ENCODE results near the gene ARHGAP44.

ARHGAP44 gene

DNA sequence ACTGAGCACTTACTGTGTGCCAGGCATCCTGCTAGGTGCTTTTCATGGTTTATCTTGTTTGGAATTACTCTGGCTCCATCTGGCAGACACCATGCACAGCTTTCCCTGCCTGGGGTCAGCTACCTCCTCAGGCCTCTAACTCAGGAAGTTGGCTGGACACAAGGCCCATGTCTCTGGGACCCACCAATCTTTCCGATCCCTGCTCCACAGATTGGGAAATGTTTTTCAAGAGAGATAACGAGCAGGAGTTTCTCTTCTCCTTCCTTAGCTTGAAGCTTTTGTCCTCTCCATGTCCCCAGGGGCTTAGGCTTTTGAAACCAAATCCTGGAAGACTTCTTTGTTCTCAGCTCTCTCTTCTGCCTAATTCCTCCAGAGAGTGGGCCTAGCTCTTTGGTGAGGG, 240.0 kb downstream of the ARHGAP44 start:
- no peak for DNase-seq

GRCh38 chr17:13030056-13030455, 240.8 kb downstream of the ARHGAP44 start:
- DNase-seq, result no peak

DNA sequence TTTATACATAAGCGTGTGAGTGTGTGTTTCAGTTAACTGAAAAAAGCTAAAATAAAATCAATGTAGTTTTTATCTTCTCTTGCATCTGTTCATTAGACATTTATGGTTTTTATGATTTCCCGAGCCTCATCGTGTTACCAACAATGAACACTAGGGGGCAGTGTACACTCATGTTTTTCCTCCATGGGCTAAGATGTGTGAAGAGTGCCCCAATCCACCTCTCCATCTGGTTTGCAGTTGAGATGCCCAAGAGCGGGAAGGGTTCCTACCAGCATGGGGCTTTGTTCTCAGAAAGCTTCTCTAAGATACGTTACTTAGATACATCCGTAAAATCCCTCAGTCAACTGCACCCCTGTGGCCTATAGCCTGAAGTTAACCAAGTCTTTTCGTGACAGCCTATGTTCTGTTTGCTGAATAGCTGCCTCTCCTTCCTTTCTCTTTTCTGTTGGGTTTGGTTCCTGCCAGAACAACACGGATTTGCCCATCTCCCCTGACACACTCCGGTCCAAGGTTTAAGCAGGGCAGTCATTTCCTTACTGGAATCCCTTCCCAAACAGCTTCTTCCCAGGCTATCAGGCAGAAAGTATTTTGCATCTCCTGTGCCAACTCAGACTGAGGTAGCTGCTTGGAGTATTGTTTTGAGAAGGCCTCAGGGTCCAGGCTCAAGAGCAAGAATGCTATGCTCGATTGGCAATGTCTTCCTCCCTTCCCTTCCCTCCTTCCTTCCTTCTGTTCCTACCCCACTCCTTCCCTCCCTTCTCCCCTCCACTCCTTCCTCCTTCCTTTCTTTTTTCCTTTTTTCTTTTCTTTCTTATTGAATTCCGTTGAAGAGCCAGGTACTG, 241.4 kb downstream of the ARHGAP44 start:
- DNase-seq, result peak in 1 of 2 experiments; percentile 27

- peak; percentile 15 to 27 for DNase-seq
These were observed 242.5 kb downstream of the ARHGAP44 start for GRCh38 chr17:13031718-13032350.

DNA sequence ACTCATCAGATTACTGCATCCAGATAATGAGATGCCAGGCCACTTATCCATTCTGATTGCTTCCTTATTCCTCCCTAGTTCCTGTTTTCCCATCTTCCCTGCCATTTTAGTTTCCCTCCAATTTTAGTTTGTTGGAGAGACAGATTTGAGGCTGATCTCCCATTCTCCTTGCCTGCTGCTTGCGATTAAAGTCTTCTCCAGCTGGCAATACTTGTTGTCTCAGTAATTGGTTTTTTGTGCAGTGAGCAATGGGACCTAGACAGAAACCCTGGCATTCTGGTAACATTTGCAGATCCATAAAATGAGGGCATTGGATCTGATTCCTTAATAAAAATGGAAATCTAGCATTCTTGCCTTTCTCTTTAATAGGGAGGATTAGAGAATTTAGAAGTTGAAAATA, 246.1 kb downstream of the ARHGAP44 start:
- no peak for DNase-seq

DNA sequence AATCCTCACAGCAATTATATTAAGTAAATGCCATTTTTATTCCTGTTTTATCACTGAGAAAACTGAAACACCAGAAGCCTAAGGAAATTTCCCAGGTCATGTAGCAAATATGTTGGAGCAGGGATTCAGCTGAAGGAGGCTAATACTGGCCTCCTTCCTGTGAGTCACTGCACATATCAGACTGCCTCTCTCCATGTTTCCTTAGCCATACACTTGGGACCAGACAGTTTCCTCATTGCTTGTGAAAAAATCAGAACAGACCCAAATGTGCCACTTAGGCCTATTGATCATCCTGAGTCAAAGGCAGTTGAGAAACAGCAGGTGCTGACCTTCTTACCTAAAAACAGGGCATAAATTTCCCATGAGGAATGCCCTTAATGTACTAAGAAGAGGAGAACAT, 247.5 kb downstream of the ARHGAP44 start:
- DNase-seq, result no peak

- no peak for DNase-seq
These were observed 249.8 kb downstream of the ARHGAP44 start for GRCh38 chr17:13038931-13039665.
